Loucy (cell line): ENCODE measurements around the gene PHC3.

Experiments
- H2AFZ ChIP-seq: fragments of 200-600 bp; sonication (generic); 2 replicates; pipeline ENCODE4 v1.6.0; 2016; ENCODE audit warnings: antibody characterized with exemption, mild to moderate bottlenecking, low read length, moderate library complexity
- H3F3A ChIP-seq: fragments of 200-600 bp; 2 replicates; pipeline ENCODE4 v1.6.0; 2016; ENCODE audit warnings: antibody characterized with exemption, low read depth, mild to moderate bottlenecking
- H3K27me3 ChIP-seq: fragments of 200-600 bp; sonication (generic); 2 replicates; pipeline ENCODE4 v1.6.1; 2014; ENCODE audit warnings: low read length, mild to moderate bottlenecking; ENCODE audit not compliant: insufficient read depth, poor library complexity, severe bottlenecking
- H3K36me3 ChIP-seq: fragments of 200-600 bp; sonication (generic); 2 replicates; pipeline ENCODE4 v1.6.1; 2016; ENCODE audit warnings: low read length; ENCODE audit not compliant: insufficient read depth
- H3K4me1 ChIP-seq: fragments of 200-600 bp; sonication (generic); 2 replicates; pipeline ENCODE4 v1.5.1; 2014; ENCODE audit warnings: low read length, mild to moderate bottlenecking; ENCODE audit not compliant: insufficient read depth, poor library complexity, severe bottlenecking
- H3K4me2 ChIP-seq: fragments of 200-600 bp; sonication (generic); 2 replicates; pipeline ENCODE4 v1.6.0; 2014; ENCODE audit warnings: antibody characterized with exemption, low read length, low read depth, mild to moderate bottlenecking; ENCODE audit not compliant: poor library complexity, severe bottlenecking
- H3K4me3 ChIP-seq: fragments of 200-600 bp; sonication (generic); 2 replicates; pipeline ENCODE4 v1.5.1; 2014; ENCODE audit warnings: low read length, mild to moderate bottlenecking, mixed read lengths; ENCODE audit not compliant: poor library complexity, severe bottlenecking
- H3K79me2 ChIP-seq: fragments of 200-600 bp; sonication (generic); 2 replicates; pipeline ENCODE4 v1.6.1; 2014; ENCODE audit warnings: low read length; ENCODE audit not compliant: insufficient read depth
- H3K9ac ChIP-seq: fragments of 200-600 bp; sonication (generic); 2 replicates; pipeline ENCODE4 v1.6.0; 2014; ENCODE audit warnings: mild to moderate bottlenecking, low read depth, low read length, moderate library complexity; ENCODE audit not compliant: poor library complexity, severe bottlenecking
- H3K9me2 ChIP-seq: fragments of 200-600 bp; sonication (generic); replicated peaks from 2 replicates; pipeline ENCODE4 v1.6.1; 2016; ENCODE audit warnings: low read depth, low read length, mixed read lengths
- H3K9me3 ChIP-seq: fragments of 200-600 bp; sonication (generic); 2 replicates; pipeline ENCODE4 v1.6.1; 2014; ENCODE audit warnings: mild to moderate bottlenecking, antibody characterized with exemption, low read length, low read depth; ENCODE audit not compliant: insufficient read depth
- H4K20me1 ChIP-seq: fragments of 200-600 bp; sonication (generic); 2 replicates; pipeline ENCODE4 v1.6.0; 2014; ENCODE audit warnings: antibody characterized with exemption, low read length, mild to moderate bottlenecking; ENCODE audit not compliant: insufficient read depth, poor library complexity, severe bottlenecking
- EZH2phosphoT487 ChIP-seq: fragments of 200-600 bp; IDR thresholded peaks from 2 replicates; pipeline ENCODE4 v1.6.1; 2018; ENCODE audit warnings: antibody characterized with exemption, mild to moderate bottlenecking, moderate library complexity, borderline replicate concordance
- TF ChIP-seq, protein P1 (sequence below): fragments of 200-600 bp; sonication (generic); conservative IDR thresholded peaks from 2 replicates; pipeline ENCODE4 v1.5.1; 2014; ENCODE audit warnings: mild to moderate bottlenecking, antibody characterized with exemption, low read length

Gene PHC3

DNA sequence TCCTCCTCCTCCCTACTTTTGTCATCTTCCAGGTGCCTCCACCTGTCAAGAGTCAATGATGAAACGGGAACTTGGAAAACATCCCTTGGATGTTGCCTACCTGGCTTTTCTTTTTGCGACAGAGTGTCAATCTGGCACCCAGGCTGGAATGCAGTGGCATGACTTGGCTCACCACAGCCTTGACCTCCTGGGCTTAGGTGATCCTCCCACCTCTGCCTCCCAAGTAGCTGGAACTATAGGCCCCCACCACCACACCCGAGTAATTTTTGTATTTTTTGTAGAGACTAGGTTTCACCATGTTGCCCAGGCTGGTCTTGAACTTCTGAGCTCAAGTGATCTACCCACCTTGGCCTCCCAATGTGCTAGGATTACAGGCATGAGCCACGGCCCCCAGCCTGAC is 100.9 kb downstream of the PHC3 start:
- no peak overlapping the region for H3K4me2 ChIP-seq
- H3K9ac ChIP-seq: no peak overlapping the region
- no peaks in the 10 kb centered on the region for H4K20me1 ChIP-seq
- no peak for TF ChIP-seq EZH2phosphoT487
- TF ChIP-seq, protein P1, sequence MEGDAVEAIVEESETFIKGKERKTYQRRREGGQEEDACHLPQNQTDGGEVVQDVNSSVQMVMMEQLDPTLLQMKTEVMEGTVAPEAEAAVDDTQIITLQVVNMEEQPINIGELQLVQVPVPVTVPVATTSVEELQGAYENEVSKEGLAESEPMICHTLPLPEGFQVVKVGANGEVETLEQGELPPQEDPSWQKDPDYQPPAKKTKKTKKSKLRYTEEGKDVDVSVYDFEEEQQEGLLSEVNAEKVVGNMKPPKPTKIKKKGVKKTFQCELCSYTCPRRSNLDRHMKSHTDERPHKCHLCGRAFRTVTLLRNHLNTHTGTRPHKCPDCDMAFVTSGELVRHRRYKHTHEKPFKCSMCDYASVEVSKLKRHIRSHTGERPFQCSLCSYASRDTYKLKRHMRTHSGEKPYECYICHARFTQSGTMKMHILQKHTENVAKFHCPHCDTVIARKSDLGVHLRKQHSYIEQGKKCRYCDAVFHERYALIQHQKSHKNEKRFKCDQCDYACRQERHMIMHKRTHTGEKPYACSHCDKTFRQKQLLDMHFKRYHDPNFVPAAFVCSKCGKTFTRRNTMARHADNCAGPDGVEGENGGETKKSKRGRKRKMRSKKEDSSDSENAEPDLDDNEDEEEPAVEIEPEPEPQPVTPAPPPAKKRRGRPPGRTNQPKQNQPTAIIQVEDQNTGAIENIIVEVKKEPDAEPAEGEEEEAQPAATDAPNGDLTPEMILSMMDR: no peak
- H3K9me3 ChIP-seq: no peaks in the 10 kb centered on the region
- no peak overlapping the region for H2AFZ ChIP-seq
- H3F3A ChIP-seq: no peaks in the 10 kb centered on the region
- no peak overlapping the region for H3K4me3 ChIP-seq
- peaks cover 6% of the 10 kb centered on the region for H3K4me1 ChIP-seq
- no peaks in the 10 kb centered on the region for H3K9me2 ChIP-seq
- peaks cover 2% of the 10 kb centered on the region; the same call in 1 of the 2 replicates for H3K36me3 ChIP-seq
- no peaks in the 10 kb centered on the region for H3K79me2 ChIP-seq
- H3K27me3 ChIP-seq: no peaks in the 10 kb centered on the region

DNA sequence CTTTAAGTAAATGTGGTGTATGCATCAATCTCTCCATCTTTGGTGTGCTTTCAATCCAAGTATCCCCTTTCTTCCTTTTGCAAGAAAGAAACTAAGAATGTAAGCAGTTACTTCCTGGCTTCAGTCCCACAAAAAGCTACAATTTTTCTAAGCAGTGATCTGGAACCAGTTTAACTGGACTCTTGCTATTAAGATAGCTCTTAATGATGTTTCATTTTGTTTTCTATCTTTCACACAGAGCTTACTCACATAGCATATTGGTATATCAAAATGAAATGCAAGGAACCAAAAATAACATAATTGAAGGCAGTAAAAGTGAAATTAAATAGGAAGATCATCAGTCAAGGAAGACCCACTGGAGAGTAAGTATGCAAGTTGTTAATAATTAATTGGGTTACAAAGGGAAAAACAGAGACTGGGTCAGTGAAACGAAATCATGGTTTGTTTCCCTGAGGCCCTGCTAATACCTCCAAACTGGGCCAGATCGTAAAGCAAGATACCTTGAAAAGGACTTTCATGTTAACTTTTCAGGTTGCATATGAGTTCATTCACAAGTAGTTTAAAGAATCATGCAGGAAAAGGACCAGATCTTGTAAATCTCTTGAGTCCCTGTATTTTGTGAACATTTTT is 101.9 kb downstream of the PHC3 start:
- Histone ChIP-seq H3K36me3 (no peaks in the 10 kb centered on the region), H3K9me2 (no peaks in the 10 kb centered on the region), H3K9ac (no peak overlapping the region), H3K79me2 (no peaks in the 10 kb centered on the region), H4K20me1 (no peaks in the 10 kb centered on the region), H2AFZ (no peak overlapping the region), H3K27me3 (no peaks in the 10 kb centered on the region), H3K9me3 (no peaks in the 10 kb centered on the region), H3K4me1 (peaks cover 6% of the 10 kb centered on the region), H3K4me3 (no peak overlapping the region), H3F3A (no peaks in the 10 kb centered on the region), H3K4me2 (no peak overlapping the region)
- no peak for TF ChIP-seq EZH2phosphoT487

DNA sequence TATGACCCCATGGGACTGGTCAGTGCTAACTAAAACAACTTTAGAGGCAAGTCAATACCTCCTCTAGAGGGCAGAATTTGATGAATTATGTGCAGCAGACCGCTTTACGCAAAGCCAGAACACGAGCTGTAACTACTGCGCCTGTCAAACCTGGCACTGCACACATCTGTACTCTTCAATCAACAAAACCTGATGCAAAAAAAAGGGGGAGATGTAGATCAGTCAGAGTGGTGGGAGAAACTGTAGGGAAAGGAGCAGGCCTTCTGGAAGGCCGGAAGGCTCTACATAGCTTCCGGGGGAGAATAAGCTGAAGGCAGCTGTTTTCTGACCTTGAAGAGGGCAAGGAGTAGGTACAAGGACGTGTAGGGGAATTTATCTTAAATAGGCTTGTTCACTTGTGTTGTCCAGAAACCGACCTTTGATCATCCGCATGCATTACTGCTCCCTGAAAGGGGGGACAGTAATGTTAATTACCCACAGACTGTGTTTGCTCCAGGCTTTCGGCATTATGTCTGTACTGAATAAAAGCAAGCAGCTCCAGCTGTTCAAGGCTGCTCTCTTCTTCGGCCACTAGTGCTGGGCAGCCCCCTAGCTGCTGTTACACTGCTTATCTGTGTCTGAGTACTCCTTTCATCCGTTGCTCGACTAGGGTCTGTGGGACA is 102.8 kb downstream of the PHC3 start:
- no peaks in the 10 kb centered on the region for H3F3A ChIP-seq
- no peaks in the 10 kb centered on the region for H3K79me2 ChIP-seq
- H3K9ac ChIP-seq: no peak overlapping the region
- no peak overlapping the region for H3K4me3 ChIP-seq
- H3K4me2 ChIP-seq: no peak overlapping the region
- no peak overlapping the region for H2AFZ ChIP-seq
- no peaks in the 10 kb centered on the region for H3K36me3 ChIP-seq
- no peaks in the 10 kb centered on the region for H4K20me1 ChIP-seq
- H3K4me1 ChIP-seq: peaks cover 6% of the 10 kb centered on the region
- no peaks in the 10 kb centered on the region for H3K9me2 ChIP-seq
- no peaks in the 10 kb centered on the region for H3K9me3 ChIP-seq
- peaks cover 5% of the 10 kb centered on the region for H3K27me3 ChIP-seq
- TF ChIP-seq, protein P1: peak; percentile 56
- TF ChIP-seq EZH2phosphoT487: no peak
